Ovary (tissue), 9 donors: ENCODE measurements around the gene TNFRSF17. TPM values are rescaled to one million over a fixed set of nuclear protein-coding genes. Genes with fewer than 3 reads are reported as not detected.
"Not testable (repeated sequence)": the region's sequence is repeated elsewhere in the genome, so short reads cannot be mapped to it uniquely, and the experiment has no call there.

Experiments used
- DNase-seq, 5 donors: peaks; one replicate each; pipeline ENCODE4 v3.0.0-alpha.2; 2019 to 2020
- H3K27ac ChIP-seq, 2 donors: fragments of 200-600 bp; one replicate each; pipeline versions ENCODE4 v1.5.1 to v1.8.0; 2019 to 2022
- H3K27me3 ChIP-seq: fragments of 200-600 bp; one replicate; pipeline ENCODE4 v1.8.0; 2022
- H3K36me3 ChIP-seq: fragments of 200-600 bp; sonication (generic); one replicate; pipeline ENCODE4 v1.5.1; 2019
- H3K4me1 ChIP-seq: one replicate; pipeline ENCODE4 v1.8.1; 2013; ENCODE audit warnings: mild to moderate bottlenecking, moderate library complexity; ENCODE audit not compliant: insufficient read depth
- H3K4me3 ChIP-seq: fragments of 200-600 bp; sonication (generic); one replicate; pipeline ENCODE4 v1.5.1; 2017
- H3K9me3 ChIP-seq, 2 donors: fragments of 200-600 bp in 1 of 2; sonication (generic) in 1 of 2; one replicate each; pipeline versions ENCODE4 v1.5.1 to v1.8.1; 2013 to 2019; ENCODE audit warnings: mild to moderate bottlenecking in 1 of 2, moderate library complexity in 1 of 2
- CTCF ChIP-seq, 3 donors: fragments of 450-650 bp in 2 of 3; fragments of 200-600 bp in 1 of 3; IDR thresholded peaks; one replicate each; pipeline versions ENCODE4 v1.5.1 to v1.8.0; 2016 to 2022; ENCODE audit warnings: antibody characterized with exemption in 3 of 3, mild to moderate bottlenecking in 1 of 3
- EP300 ChIP-seq: sonication (generic); formaldehyde crosslinking; IDR thresholded peaks from one replicate; pipeline ENCODE4 v1.6.1; 2017; ENCODE audit warnings: antibody characterized with exemption
- POLR2A ChIP-seq: fragments of 450-650 bp; IDR thresholded peaks from one replicate; pipeline ENCODE4 v1.6.1; 2017; ENCODE audit warnings: antibody characterized with exemption, mild to moderate bottlenecking, moderate library complexity
- WGBS, 3 donors: extraction: QIAGEN DNeasy Blood & Tissue Kit in 1 of 3; methylation state at CpG; one replicate each; pipeline versions ENCODE4 v1.1.5 to v1.1.7; 2013 to 2017; 5-methylcytosine and 5-hydroxymethylcytosine counted together
- intact Hi-C, 4 donors: fragments of 100-400 bp; cut with DNase I; formaldehyde crosslinking; loops; one replicate each; pipeline versions ENCODE4 v1.11.0 to v1.15.1; 2022 to 2023
- polyA plus RNA-seq, 2 donors: library from polyadenylated mRNA; stranded (reverse); fragments of 200-250 nt in 1 of 2; fragments of 350-450 nt in 1 of 2; fragmentation: Illumina TruSeq in 1 of 2; extraction: RNeasy Lipid Tissue Mini Kit (QIAGEN cat#74804) in 1 of 2; gene quantifications; one replicate each; pipeline ENCODE4 v1.2.3, GENCODE V29; 2013 to 2014
- total RNA-seq, 7 donors: library from RNA; depleted of rRNA in 2 of 7; stranded (reverse); fragments of >200 nt in 2 of 7; fragmentation: NEBNext Ultra II Directional in 3 of 7; extraction: Animal tissue kit (Norgen Biotek cat#: 25700) in 3 of 7; gene quantifications; one replicate each; pipeline versions ENCODE4 v1.1.0 to v1.2.4, GENCODE V29; 2016 to 2023
- donor health status: DM: no; HTN: no; CAD: no; lungs with moderate emphysema.
- donor health status: DM: no; HTN: no; CAD: no.
- donor health status: Bipolar disorder and iron deficiency.
- donor health status: DM: yes; HTN: yes; CAD: no.
- donor health status: DM: no; HTN: no; CAD: no.
- donor health status: DM: yes; HTN: yes; CAD: no.

The TNFRSF17 gene
- total and polyA plus RNA-seq, 9 donors, result 0.19 to 0.60 (median 0.36) TPM; not detected in 5

GRCh38 chr16:11955713-11956123 is 9.3 kb upstream of the TNFRSF17 start:
- TF ChIP-seq POLR2A (no peak), CTCF (IDR thresholded peaks at IDR 0.05) (no peak), EP300 (no peak)
- Histone ChIP-seq H3K9me3 (no peaks in the 10 kb centered on the region), H3K4me3 (no peak overlapping the region), H3K27ac (no peak overlapping the region), H3K36me3 (no peaks in the 10 kb centered on the region), H3K27me3 (no peaks in the 10 kb centered on the region), H3K4me1 (no peaks in the 10 kb centered on the region)
- intact Hi-C loops, result loop anchor here in 1 of 4 donors (5.0 kb wide), 1 partner anchor 1622 kb away; no protein-coding TSS in a partner anchor
- no peak for DNase-seq
- WGBS, 3 donors, result 48 to 66% (median 61%) methylated on average over 8 of the region's 8 CpGs

GRCh38 chr16:11956558-11956957 is 8.5 kb upstream of the TNFRSF17 start:
- intact Hi-C loops, result loop anchor here in 1 of 4 donors (5.0 kb wide), 1 partner anchor 1621 kb away; no protein-coding TSS in a partner anchor
- WGBS, 3 donors, result 79 to 96% (median 87%) methylated on average over 2 of the region's 2 CpGs
- no peaks in the 10 kb centered on the region for H3K27me3 ChIP-seq
- no peak for DNase-seq
- no peak overlapping the region for H3K4me3 ChIP-seq
- H3K27ac ChIP-seq, result no peak overlapping the region
- no peak for TF ChIP-seq POLR2A
- TF ChIP-seq CTCF (IDR thresholded peaks at IDR 0.05), result no peak
- no peak for TF ChIP-seq EP300
- H3K4me1 ChIP-seq, result no peaks in the 10 kb centered on the region
- H3K9me3 ChIP-seq, result no peaks in the 10 kb centered on the region
- H3K36me3 ChIP-seq, result no peaks in the 10 kb centered on the region

GRCh38 chr16:11957591-11958395 is 7.2 kb upstream of the TNFRSF17 start:
- WGBS, 3 donors, result 88% methylated on average over 10 of the region's 10 CpGs
- Histone ChIP-seq H3K4me1 (no peaks in the 10 kb centered on the region), H3K4me3 (no peak overlapping the region), H3K9me3 (no peaks in the 10 kb centered on the region), H3K27ac (no peak overlapping the region), H3K36me3 (no peaks in the 10 kb centered on the region), H3K27me3 (no peaks in the 10 kb centered on the region)
- TF ChIP-seq POLR2A (no peak), EP300 (no peak), CTCF (IDR thresholded peaks at IDR 0.05) (no peak)
- DNase-seq, result no peak
- intact Hi-C loops, result loop anchor here in 1 of 4 donors (5.0 kb wide), 1 partner anchor 1620 kb away; no protein-coding TSS in a partner anchor

GRCh38 chr16:11962457-11962856 is 2.6 kb upstream of the TNFRSF17 start:
- WGBS, 3 donors, result 88 to 93% (median 92%) methylated on average over 5 of the region's 5 CpGs
- intact Hi-C loops, result loop anchor here in 1 of 4 donors (10.0 kb wide), 1 partner anchor 102 kb away; no protein-coding TSS in a partner anchor
- not testable (repeated sequence) for H3K36me3 ChIP-seq, H3K9me3 ChIP-seq, H3K4me1 ChIP-seq, H3K4me3 ChIP-seq, H3K27ac ChIP-seq, DNase-seq, H3K27me3 ChIP-seq

GRCh38 chr16:11962978-11963377 is 2.0 kb upstream of the TNFRSF17 start:
- H3K4me1 ChIP-seq, H3K4me3 ChIP-seq, H3K27ac ChIP-seq, H3K36me3 ChIP-seq, DNase-seq, H3K9me3 ChIP-seq, H3K27me3 ChIP-seq: not testable (repeated sequence)
- intact Hi-C loops, result loop anchor here in 1 of 4 donors (10.0 kb wide), 1 partner anchor 102 kb away; no protein-coding TSS in a partner anchor
- 93 to 97% (median 97%) methylated on average over 11 of the region's 11 CpGs for WGBS, 3 donors
